CD4-positive, alpha-beta T cell treated with Interleukin-10 for 1 hour (primary cell): ENCODE measurements around the gene CLEC10A.
"Not testable (repeated sequence)": the region's sequence is repeated elsewhere in the genome, so short reads cannot be mapped to it uniquely, and the experiment has no call there.

ENCODE experiments used
- DNase-seq: peaks from one replicate; pipeline ENCODE4 v3.0.0-alpha.2; 2020

The CLEC10A gene, protein sequence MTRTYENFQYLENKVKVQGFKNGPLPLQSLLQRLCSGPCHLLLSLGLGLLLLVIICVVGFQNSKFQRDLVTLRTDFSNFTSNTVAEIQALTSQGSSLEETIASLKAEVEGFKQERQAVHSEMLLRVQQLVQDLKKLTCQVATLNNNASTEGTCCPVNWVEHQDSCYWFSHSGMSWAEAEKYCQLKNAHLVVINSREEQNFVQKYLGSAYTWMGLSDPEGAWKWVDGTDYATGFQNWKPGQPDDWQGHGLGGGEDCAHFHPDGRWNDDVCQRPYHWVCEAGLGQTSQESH

DNA sequence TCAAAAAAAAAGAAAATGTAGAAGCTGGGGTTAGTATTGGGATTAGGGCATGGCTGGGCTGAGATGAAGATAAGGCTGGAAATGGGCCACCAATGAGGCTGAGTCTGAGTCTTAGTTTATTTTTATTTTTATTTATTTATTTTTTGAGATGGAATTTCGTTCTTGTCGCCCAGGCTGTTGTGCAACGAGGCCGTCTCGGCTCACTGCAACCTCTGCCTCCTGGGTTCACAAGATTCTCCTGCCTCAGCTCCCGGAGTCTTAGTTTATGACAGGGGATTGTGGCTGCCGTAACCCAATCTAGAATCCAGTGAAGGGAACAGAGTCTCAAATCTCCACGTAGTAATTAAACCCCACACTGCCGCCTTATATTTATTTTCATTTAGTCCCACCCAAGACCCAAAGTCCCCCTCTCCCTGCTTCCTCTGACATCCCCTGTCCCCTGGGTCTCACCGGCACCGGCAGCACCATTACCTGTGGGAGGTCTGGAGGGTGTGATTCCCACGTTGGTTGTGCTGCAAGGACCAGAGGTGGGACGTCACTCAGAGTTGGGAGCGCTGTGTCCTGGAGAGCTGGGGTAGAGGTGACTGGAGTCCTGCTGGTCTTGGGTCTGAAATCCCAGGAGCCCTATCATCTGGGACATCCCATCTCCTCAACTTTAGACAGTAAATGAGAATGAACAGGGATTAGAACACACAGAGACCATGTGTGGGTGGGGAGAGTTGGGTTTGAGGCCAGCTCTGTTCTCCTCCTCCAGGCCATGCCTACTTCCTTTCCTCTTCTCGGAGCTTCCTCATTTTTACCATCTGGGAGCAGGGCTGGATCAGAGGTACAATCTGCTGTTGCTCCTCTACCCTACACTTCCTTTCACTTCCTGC lies at the start of gene CLEC10A:
Gene CLEC10A (minus strand): TSS at position 671 of the 875 bp plus-strand sequence. CDS start 1,439 bp downstream, outside the sequence.
- DNase-seq, result no peak

DNA sequence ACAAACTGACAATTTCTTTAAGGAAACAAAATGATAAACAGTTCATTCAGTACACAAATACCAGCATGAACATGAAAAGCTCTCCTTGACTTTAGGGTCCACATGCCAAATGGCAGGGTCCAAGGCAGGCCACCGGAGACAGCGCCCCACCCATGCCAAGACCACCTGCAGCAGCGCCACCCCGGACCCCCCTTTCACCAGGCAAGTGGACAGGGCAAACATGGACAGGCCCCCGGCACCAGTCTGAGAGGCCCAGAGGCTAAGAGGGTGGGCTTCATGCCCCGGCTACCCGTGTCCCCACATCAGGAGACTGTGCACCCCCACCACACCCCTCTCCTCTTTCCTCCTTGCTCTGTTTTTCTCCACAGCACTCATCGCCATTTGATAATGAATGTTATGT lies 49.3 kb upstream of the CLEC10A start:
- no peak for DNase-seq

DNA sequence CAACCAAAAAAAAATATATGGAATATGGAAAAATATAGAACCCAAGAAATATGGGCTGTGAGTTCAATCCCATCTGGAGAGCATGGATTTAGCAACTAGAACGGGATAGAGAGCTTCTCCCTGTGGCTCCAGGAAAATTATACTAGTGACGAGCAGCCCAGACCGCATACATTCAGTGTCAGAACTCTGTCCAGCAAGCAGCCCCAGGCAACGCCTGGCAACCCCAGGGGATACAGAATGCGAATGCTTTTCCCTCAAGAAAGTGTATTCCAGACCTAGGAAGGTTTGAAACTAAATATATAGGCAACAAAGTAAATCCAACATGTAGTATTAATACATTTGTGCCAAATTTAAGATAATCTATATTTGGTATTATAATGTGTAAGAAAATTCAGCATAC lies 48.1 kb upstream of the CLEC10A start:
- DNase-seq, result no peak

DNA sequence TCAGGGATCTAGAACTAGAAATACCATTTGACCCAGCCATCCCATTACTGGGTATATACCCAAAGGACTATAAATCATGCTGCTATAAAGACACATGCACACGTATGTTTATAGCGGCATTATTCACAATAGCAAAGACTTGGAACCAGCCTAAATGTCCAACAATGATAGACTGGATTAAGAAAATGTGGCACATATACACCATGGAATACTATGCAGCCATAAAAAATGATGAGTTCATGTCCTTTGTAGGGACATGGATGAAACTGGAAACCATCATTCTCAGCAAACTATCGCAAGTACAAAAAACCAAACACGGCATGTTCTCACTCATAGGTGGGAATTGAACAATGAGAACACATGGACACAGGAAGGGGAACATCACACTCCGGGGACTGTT lies 47.5 kb upstream of the CLEC10A start:
- DNase-seq, result not testable (repeated sequence)

DNA sequence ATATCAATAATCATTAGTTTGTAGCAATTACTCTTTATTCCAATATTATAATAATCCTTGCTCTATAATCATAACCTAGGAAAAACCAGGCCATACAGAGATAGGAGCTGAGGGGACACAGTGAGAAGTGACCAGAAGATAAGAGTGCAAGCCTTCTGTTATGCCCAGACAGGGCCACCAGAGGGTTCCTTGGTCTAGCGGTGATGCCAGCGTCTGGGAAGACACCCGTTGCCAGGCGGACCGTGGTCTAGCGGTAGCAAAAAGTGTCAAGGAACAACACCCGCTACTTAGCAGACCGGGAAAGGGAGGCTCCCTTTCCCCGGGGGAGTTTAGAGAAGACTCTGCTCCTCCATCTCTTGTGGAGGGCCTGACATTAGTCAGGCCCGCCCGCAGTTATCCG lies 46.3 kb upstream of the CLEC10A start:
- DNase-seq, result not testable (repeated sequence)

DNA sequence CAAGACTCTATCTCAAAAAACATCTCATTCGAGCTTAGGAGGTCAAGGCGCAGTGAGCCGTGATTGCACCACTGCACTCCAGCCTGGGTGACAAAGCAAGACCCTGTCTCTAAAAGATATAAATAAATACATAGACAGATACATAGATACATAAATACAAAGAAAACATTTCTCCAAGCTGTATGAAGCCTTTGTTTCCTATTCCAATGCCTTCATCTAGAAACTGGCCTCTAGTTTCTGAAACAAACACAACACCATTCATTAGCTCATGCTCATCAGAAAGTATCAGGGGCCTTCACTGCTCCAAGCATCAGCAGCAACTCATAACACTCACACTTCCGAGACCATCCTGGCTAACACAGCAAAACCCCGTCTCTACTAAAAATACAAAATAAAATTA lies 44.9 kb upstream of the CLEC10A start:
- DNase-seq, result no peak

DNA sequence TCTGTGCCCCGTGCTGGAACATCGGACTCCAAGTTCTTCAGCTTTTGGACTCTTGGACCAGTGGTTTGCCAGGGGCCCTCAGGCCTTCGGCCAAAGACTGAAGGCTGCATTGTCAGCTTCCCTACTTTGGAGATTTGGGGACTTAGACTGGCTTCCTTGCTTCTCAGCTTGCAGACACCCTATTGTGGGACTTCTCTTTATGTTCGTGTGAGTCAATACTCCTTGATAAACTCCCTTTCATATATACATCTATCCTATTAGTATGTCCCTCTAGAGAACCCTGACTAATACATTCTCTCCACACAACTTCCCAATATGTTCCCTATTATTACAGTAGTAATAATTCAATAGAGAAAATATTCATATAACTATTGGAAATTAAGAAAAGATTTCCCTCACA lies 43.8 kb upstream of the CLEC10A start:
- no peak for DNase-seq

DNA sequence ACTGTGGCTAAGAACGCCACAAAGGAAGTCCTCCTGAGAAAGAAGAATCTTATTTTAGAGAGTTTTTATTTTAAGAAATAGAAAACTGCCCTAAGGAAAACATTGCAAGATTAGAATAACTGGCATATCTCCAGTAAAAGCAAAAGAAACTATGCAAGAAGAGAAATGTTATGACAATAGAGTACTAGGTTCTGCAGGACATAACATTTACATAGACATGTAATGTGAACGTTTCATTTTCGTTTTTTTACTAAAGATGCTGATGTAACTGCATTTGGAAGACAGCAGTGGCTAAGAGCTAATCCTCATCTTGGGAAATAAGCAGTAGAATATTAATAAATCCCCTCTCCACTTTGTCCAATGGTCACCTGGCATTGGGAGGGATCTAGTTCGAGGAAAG lies 42.3 kb upstream of the CLEC10A start:
- DNase-seq, result no peak

DNA sequence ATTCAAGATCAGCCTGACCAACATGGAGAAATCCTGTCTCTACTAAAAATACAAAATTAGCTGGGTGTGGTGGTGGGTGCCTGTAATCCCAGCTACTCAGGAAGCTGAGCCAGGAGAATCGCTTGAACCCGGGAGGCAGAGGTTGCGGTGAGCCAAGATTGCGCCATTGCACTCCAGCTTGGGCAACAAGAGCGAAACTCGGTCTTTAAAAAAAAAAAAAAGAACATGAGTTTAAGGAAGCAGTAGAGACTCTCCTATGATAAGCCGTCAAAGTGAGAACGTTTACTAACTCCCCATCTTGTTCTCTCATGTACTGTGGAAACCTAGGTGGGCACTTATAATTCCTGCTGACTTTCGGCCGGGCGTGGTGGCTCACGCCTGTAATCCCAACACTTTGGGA lies 40.6 kb upstream of the CLEC10A start:
- DNase-seq, result not testable (repeated sequence)

DNA sequence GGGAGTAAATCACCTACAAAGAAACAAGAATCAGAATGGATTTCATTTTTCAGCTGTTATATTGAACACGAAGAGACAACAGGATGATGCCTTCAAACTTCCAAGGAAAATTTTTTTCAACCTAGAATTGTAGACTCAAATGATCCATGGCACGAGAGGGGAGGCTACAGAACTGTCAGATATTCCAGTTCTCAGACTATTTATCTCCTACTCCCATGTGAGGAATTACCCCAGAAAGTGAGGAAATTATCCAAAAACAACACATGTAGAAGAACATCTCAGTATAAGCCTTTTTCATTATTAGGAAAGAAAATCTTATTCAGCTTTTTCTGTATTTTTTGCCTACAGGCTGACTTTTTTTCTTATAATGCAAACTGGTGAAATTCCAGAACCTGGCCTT lies 40.1 kb upstream of the CLEC10A start:
- DNase-seq, result no peak

DNA sequence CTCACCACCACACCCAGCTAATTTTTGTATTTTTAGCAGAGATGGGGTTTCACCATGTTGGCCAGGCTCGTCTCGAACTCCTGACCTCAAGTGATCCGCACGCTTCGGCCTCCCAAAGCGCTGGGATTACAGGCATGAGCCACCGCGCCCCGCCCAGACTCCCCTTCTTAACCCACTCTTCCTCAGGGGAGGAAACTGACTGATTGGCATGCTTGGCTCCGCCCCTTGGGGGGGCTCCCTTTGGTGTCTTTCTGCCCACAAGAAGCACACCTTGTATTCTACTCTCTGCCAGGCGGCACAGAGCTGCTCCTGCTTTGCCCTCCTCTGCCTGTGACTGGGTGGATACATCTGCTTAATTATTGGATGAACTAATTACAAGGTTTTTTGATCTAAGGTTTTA lies 39.3 kb upstream of the CLEC10A start:
- no peak for DNase-seq

DNA sequence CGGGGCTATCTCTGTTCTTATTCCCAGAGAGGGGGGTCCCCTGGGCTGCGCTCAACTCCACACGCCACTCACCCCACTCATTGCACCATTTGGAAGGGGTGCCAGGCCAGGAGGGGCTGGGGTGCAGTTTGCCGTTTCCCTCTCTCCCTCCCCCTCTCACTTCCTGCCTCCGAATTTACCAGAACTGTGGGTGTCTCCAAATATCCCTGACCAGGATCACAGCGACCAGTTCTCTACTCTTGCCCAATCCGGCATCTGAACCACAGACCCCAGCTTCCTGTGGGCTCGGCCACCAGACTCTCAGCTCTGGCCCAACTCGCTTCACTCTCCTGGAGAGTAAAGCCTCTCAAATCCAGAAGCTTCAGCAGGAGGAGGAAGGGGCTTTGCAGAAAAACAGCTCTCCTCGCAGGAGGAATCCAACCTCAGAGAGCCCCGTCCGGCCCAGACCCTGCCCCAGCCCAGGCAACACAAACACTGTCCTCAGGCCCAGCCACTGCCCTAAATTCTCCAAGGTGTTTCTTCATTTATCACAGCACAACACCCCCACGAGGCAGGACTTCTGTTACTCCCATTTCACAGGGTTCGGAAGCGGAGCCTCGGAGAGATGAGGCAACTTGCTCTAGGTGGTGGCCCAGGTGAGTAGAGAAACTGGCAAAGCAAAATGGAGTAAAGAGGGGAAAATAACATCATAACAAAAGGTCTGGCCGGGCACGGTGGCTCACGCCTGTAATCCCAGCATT lies 35.0 kb upstream of the CLEC10A start:
- no peak for DNase-seq

DNA sequence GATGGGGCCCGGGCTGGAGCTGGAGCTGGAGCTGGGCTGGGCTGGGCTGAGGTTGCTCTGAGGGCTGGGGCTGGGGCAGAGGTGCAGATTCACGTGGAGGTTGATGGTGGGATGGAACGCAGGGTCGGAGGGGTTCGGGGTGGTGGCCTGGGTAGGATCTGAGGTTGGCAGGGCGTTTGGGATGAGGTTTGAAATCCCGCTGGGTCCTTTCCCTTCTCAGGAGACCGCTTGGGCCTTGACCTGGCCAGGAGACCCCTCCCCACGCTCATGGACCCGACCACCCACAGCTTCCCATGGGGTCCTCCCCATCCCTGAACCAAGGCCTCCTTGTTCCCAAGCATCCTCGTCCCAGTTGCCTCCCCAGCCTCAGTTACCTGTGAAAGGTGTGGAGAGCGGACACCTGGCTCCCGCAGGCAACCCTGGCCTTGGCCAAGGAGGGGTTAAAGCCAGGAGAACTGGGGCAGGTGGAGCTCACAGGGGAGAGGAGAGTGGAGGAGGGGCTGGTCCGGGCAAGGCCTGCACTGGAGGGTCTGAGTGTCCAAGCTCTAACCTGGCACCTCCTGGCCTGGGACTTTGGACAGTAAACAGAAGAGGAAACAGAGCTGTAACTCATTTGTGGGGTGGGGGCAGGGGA lies 34.3 kb upstream of the CLEC10A start, which contains the start of gene ASGR2:
Gene ASGR2 (minus strand): TSS at position 582 of the 634 bp plus-strand sequence. CDS start 582 bp downstream, outside the sequence.
- no peak for DNase-seq

DNA sequence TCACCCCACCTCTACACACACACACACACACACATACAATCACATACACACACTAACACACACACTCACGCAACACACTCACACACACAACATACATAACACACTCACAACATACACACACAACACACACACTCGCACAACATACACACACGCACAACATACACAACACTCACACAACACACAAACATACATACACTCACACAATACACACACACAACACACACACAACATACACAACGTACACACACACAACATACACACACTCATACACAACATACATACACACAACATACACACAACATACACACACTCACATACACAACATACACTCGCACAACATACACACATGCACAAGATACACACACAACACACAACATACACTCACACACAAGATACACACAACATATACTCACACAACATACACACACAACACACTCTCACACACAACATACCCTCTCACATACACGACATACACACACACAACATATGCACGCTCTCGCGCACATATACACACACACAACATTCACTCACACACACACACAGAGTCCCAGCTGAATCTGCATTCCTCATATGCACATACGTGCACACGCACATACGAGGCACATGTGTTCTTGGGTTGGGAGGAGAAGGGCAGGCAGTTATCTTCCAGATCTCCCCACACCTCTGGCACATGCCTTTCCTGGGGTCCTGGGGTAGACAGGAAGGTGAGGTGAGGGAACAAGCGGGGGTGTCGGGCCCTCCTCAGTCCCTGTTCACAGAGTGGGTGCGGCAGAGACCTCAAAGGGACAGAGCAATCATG lies 33.4 kb upstream of the CLEC10A start:
- no peak for DNase-seq

DNA sequence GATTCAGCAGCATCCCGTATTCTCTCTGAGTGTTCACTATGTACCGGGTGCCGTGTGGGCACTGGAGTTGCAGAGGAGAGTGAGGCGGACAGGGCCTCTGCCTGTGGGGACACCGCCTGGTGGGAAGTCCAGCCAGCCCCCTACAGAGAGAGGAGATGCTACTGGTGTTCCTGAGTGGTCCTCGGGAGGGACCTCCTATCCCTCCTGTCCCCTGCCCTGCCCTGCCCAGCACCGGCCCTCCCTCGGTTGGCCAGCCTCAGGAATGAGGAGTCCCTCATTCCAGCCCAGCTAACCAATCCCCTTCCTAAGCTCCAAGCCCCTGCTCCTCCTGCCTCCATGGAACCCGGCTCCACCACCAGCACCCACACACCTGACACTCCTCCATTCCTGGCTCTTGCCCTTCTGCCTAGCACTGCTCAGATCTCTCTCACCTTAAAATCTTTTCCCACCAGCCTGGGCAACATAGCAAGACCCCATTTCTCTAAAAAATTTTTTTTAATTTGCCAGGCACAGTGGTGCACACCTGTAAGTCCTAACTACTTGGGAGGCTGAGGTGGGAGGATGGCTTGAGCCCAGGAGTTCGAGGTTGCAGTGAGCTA lies 32.6 kb upstream of the CLEC10A start:
- no peak for DNase-seq

DNA sequence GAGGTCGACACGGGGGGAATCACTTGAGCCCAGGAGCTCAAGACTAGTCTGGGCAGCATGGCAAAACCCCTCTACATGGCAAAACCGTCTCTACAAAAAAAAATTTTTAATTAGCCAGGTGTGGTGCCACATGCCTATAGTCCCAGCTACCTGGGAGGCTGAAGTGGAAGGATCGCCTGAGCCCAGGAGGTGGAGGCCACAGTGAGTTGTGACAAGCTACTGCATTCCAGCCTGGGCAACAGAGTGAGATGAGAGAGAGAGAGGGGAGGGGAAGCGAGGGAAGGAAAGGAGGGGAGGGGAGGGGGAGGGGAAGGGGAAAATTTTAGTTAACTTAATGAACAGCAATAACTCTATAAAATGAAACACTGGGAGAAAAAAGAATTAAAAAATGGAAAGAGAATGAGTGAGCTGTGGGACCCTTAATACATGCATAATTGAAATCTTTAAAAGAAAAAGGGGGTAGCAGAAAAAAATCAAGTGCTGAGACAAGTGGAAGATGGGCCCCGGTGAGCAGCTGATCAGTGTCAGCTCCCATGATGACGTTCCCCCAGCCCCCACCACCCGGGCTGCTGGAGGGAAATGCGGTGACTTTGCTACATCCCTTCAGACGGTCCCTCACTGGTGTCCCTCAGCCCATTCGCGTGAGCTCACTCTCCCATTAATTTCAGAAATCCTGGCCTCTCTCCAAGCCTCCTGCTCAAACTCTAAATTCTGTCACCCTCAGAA lies 31.9 kb upstream of the CLEC10A start:
- no peak for DNase-seq

DNA sequence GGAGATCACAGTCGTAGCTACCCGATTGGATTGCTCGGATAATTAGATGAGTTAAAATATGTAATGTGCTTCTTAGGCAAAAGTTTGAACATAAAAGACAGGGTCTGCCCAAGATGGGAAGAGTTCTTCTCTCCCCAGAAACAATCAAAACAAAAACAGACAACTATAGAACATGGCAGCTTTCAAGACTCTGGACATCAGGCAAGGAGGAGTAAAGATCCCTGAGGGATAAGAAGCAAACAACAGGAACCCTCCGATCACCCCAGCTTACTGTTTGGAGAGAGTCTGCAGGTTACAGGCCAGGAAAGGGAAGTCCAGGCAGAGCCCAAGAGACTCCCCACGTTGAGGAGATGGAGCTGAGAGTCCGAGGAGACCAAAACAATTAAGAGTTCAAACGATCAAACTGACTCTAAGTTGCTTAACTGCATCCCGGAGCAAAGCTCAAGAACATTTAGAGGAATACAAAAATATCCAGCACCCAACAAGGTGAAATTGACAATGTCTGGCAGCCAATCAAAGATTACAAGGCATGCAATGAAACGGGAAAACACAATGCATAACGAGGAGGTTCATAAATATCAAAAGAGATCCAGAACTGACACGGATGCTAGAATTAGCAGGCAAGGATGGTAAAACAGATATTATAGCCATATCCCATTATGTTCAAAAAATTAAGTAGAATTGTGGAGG lies 30.7 kb upstream of the CLEC10A start:
- no peak for DNase-seq

DNA sequence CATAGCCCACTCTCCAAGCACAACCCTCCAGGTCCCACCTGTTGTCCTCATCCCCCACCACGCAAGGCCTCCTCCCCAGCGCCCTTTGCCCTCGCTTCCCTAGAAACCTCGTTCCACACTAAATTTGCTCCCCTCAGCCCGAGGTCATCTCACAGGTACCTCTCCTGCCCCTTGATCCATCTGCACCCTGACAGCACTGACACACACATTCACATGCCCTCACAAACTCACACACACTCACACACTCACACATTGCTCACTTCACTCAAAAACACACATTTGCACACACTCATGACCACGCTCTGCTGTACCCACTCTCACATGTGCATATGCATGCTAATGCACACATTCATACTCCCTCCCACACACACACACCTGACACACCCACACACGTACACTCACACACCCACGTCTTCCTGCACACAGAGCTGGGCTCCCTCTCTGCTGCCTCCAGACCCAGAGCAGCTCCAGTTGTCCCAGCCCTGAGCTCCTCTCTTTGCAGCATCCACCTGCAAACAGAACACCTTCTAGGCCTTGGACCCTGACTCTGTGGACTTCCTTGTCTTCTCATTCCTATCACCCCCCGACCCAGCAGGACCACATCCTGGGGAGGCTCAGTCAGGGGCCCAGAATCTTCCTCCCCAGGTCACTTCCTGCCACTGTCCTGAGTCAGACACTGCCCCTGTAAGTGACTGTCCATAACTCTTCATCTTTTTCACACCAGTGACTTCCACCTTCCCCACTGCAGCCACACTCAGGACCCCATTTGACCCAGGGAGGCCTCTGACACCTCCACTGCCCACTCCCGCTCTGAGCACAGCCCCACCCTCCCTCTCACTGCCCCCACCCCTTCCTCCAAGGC lies 29.6 kb upstream of the CLEC10A start:
- no peak for DNase-seq

DNA sequence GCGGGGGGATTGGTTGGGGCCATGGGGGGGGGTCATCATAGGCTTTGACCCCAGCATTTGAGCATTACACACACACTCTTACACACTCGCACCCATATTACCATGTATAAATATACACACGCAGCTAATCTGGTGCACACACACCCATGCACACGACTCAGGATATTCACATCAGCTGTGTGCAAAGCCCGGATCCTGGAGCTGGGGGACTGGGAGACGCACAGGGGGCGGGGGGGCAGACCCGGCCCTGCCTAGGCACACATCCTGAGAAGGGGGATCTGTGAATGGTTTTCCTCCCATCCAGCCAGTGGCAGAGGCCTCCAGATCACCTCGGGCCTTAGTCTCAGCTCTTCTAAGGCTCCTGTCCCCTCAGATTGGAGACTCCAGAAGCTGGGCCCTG lies 28.9 kb upstream of the CLEC10A start:
- no peak for DNase-seq
